Tibial nerve (tissue), 4 donors: ENCODE measurements around the gene EAF2. TPM values are rescaled to one million over a fixed set of nuclear protein-coding genes. Genes with fewer than 3 reads are reported as not detected.

ENCODE experiments used
- DNase-seq, 2 donors: peaks; one replicate each; pipeline ENCODE4 v3.0.0-alpha.2; 2019; ENCODE audit warnings: low spot score in 2 of 2
- H3K27ac ChIP-seq, 4 donors: fragments of 200-600 bp; sonication (generic) in 3 of 4; one replicate each; pipeline ENCODE4 v1.5.1; 2017 to 2019; ENCODE audit warnings: mild to moderate bottlenecking in 1 of 4
- H3K27me3 ChIP-seq, 2 donors: fragments of 200-600 bp; sonication (generic) in 1 of 2; one replicate each; pipeline versions ENCODE4 v1.5.1 to v1.6.0; 2017 to 2019
- H3K36me3 ChIP-seq, 3 donors: fragments of 200-600 bp; sonication (generic); one replicate each; pipeline ENCODE4 v1.5.1; 2018 to 2019
- H3K4me1 ChIP-seq, 4 donors: fragments of 200-600 bp; sonication (generic) in 3 of 4; one replicate each; pipeline ENCODE4 v1.5.1; 2017 to 2019
- H3K4me3 ChIP-seq, 4 donors: fragments of 200-600 bp; sonication (generic) in 3 of 4; one replicate each; pipeline ENCODE4 v1.5.1; 2017 to 2019; ENCODE audit warnings: mild to moderate bottlenecking in 1 of 4, moderate library complexity in 1 of 4
- H3K9me3 ChIP-seq, 4 donors: fragments of 200-600 bp; sonication (generic) in 3 of 4; one replicate each; pipeline ENCODE4 v1.5.1; 2017 to 2019
- EP300 ChIP-seq, 2 donors: sonication (generic); formaldehyde crosslinking; IDR thresholded peaks; one replicate each; pipeline ENCODE4 v1.6.1; 2017; ENCODE audit warnings: antibody characterized with exemption in 2 of 2, mild to moderate bottlenecking in 1 of 2
- POLR2A ChIP-seq, 2 donors: fragments of 450-650 bp; IDR thresholded peaks; one replicate each; pipeline ENCODE4 v1.6.1; 2017; ENCODE audit warnings: antibody characterized with exemption in 2 of 2, mild to moderate bottlenecking in 2 of 2, moderate library complexity in 2 of 2
- WGBS, 2 donors: methylation state at CpG; one replicate each; pipeline ENCODE4 v1.1.5; 2018; 5-methylcytosine and 5-hydroxymethylcytosine counted together
- total RNA-seq, 4 donors: library from RNA; depleted of rRNA; stranded (reverse); fragments of >200 nt; gene quantifications; one replicate each; pipeline ENCODE4 v1.1.0, GENCODE V29; 2016
- TF ChIP-seq, protein P1 (sequence below), 5 experiments: fragments of 200-600 bp in 3 of 5; fragments of 450-650 bp in 2 of 5; sonication (generic) in 3 of 5; IDR thresholded peaks; one replicate each; pipeline ENCODE4 v1.5.1; 2016 to 2019; ENCODE audit warnings: antibody characterized with exemption in 5 of 5, mild to moderate bottlenecking in 3 of 5, moderate library complexity in 2 of 5

EAF2 gene
- 1 to 10 TPM in 3 of 4 donors, under 1 TPM in 1; 0.98 to 9.4 (median 7.1) TPM for total RNA-seq

DNA sequence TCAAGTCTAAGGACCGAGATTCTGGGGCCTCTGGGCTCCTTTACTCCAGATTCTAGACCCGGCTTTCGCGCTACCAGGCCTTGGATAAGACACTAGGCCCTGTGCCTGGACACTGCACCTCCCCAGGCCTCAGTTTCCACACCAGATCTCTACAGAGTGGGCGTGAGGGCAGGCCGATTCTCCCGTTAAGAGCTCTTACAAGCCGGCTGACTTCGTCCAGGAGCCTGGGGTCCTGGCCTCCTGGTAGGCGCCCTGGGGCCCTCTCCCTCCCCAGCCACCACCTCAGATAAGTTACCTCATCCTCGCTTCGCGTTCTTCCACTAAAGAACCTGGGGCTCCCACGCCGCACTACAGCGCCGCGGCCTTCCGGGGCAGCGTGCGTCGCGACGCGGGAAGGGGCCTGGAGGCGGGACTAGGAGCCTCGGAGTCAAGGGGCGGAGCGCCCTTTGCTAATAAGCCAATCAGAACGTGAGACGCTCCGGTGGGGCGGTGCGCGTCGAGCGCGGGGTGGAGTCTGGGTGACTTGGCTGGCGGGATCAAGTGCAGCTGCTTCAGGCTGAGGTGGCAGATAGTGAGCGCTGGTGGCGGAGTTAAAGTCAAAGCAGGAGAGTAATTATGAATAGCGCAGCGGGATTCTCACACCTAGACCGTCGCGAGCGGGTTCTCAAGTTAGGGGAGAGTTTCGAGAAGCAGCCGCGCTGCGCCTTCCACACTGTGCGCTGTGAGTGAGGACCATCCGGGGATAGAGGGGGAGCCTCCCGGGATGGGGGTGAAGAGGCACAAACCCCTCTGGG lies at the start of gene EAF2, which contains the start of gene IQCB1:
TSS of gene EAF2 (plus strand) at position 539 of the 794 bp plus-strand sequence. CDS start at position 616, 77 bp downstream.
TSS of gene IQCB1 (minus strand) at position 390 of the 794 bp plus-strand sequence. CDS start 6,100 bp downstream, outside the sequence.
- peak; percentile 39 to 91 for TF ChIP-seq POLR2A (IDR thresholded peaks at IDR 0.05)
- TF ChIP-seq EP300 (IDR thresholded peaks at IDR 0.05), result peak in 1 of 2 donors; percentile 88
- TF ChIP-seq, protein P1, sequence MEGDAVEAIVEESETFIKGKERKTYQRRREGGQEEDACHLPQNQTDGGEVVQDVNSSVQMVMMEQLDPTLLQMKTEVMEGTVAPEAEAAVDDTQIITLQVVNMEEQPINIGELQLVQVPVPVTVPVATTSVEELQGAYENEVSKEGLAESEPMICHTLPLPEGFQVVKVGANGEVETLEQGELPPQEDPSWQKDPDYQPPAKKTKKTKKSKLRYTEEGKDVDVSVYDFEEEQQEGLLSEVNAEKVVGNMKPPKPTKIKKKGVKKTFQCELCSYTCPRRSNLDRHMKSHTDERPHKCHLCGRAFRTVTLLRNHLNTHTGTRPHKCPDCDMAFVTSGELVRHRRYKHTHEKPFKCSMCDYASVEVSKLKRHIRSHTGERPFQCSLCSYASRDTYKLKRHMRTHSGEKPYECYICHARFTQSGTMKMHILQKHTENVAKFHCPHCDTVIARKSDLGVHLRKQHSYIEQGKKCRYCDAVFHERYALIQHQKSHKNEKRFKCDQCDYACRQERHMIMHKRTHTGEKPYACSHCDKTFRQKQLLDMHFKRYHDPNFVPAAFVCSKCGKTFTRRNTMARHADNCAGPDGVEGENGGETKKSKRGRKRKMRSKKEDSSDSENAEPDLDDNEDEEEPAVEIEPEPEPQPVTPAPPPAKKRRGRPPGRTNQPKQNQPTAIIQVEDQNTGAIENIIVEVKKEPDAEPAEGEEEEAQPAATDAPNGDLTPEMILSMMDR (IDR thresholded peaks at IDR 0.05), result peak in 1 of 5 experiments; percentile 25
- 0% methylated on average over 44 to 48 of the region's 54 CpGs for WGBS, 2 donors
- peaks cover 0 to 17% (median 0%) of the 10 kb centered on the region in 3 donors for H3K36me3 ChIP-seq

DNA sequence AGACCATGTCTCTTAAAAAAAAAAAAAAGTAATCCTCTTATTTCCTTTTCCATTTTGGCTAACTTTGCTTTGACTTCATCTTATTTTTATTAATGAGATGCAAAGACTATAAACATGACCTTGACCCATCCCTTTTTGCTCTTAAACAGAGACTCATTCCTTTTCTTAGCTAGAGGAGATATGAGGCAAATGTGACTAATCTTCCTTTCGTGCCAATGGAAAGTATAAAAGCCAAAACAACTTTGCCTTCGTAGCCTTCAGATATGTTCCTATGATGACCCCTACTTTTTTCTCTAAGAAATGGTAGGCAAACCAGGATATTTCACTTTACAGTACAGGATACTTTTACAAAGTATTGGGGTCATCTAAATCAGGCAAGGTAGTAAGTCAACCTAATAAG lies 48.5 kb upstream of the EAF2 start:
- no peak overlapping the region for H3K4me3 ChIP-seq
- H3K27ac ChIP-seq, result no peak overlapping the region
- H3K36me3 ChIP-seq, result peaks cover 0 to 72% (median 3%) of the 10 kb centered on the region in 3 donors

More for the DNA sequence above, at the start of gene EAF2, which contains the start of gene IQCB1:
- Histone ChIP-seq H3K4me1 (peaks cover 0 to 24% (median 14%) of the 10 kb centered on the region in 4 donors), H3K27ac (peak within 1 kb of the TSS; percentile 35 to 88 (median 84)), H3K4me3 (peak within 1 kb of the TSS; percentile 54 to 77 (median 66)), H3K9me3 (no peaks in the 10 kb centered on the region), H3K27me3 (no peaks in the 10 kb centered on the region)
- DNase-seq, result peak; percentile 88 to 92

DNA sequence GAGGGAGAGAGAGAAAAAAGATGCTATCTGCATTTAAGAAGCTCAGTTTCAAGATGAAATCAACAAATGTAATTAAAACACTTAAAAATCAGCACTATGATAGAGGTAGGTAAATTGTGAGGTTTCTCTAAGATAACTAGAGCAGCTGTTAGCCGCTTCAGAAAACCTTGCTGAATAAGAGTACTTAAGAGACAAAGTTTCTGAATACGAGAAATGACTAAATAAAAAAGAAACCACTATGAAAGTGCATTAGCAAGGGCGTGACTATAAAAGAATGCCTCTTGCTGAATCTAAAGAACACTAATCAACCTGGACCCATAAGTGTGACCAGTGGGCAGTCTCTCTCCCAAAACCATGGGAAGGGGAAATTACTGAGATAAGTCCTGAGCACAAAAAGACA lies 41.9 kb upstream of the EAF2 start:
- DNase-seq, result no peak
- no peak for TF ChIP-seq EP300 (IDR thresholded peaks at IDR 0.05)
- H3K4me3 ChIP-seq, result no peak overlapping the region
- peaks cover 0 to 39% (median 0%) of the 10 kb centered on the region in 3 donors for H3K36me3 ChIP-seq
- 94 to 98% methylated on average over 3 of the region's 3 CpGs for WGBS, 2 donors
- H3K4me1 ChIP-seq, result no peaks in the 10 kb centered on the region
- H3K27me3 ChIP-seq, result no peaks in the 10 kb centered on the region
- no peak overlapping the region for H3K27ac ChIP-seq
- no peaks in the 10 kb centered on the region for H3K9me3 ChIP-seq

More for the DNA sequence above, 48.5 kb upstream of the EAF2 start:
- Histone ChIP-seq H3K9me3 (no peaks in the 10 kb centered on the region), H3K27me3 (no peaks in the 10 kb centered on the region), H3K4me1 (no peaks in the 10 kb centered on the region)
- TF ChIP-seq, protein P1 (IDR thresholded peaks at IDR 0.05), result no peak
- no peak for TF ChIP-seq EP300 (IDR thresholded peaks at IDR 0.05)
- no peak for TF ChIP-seq POLR2A (IDR thresholded peaks at IDR 0.05)
- DNase-seq, result no peak
- 78 to 80% methylated on average over 2 of the region's 2 CpGs for WGBS, 2 donors

DNA sequence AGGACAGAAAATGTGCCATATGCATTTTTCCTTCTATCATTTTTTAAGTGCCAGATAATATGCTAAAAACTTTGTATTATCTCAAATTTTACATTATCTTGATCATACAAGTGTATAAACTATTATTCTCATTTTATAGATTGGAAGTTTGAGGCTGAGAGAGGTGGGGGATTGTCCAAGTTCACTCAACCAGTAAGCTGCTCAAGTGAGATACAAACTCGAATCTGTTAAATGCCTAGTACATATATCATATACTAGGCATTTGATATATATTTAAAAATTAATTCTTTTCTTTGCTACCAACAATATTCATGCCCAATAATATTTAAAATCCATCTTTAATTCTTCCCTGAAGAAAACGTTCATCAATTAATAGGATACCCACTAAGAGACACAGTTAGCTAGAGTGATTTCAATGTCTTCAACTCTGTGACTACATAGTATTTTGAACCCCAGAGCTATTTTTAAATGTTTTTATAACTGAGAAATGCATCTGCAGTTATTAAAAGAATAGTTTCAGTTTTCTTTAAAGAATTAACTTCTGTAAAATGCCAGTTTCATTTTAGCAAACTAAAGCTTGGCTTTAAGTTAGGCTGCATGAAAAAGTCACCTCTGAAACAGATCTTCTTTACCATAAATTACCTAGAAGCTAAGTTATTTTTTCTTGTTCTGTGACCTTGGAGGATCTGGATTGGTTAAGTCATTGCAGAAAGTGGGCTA lies 40.6 kb upstream of the EAF2 start:
- no peak overlapping the region for H3K4me3 ChIP-seq
- no peak for DNase-seq
- no peaks in the 10 kb centered on the region for H3K9me3 ChIP-seq
- no peaks in the 10 kb centered on the region for H3K4me1 ChIP-seq
- H3K27me3 ChIP-seq, result no peaks in the 10 kb centered on the region
- TF ChIP-seq, protein P1 (IDR thresholded peaks at IDR 0.05), result no peak
- no peak for TF ChIP-seq EP300 (IDR thresholded peaks at IDR 0.05)
- TF ChIP-seq POLR2A (IDR thresholded peaks at IDR 0.05), result no peak
- no peak overlapping the region for H3K27ac ChIP-seq
- H3K36me3 ChIP-seq, result peaks cover 0 to 31% (median 0%) of the 10 kb centered on the region in 3 donors
- 87 to 91% methylated on average over 2 of the region's 2 CpGs for WGBS, 2 donors

DNA sequence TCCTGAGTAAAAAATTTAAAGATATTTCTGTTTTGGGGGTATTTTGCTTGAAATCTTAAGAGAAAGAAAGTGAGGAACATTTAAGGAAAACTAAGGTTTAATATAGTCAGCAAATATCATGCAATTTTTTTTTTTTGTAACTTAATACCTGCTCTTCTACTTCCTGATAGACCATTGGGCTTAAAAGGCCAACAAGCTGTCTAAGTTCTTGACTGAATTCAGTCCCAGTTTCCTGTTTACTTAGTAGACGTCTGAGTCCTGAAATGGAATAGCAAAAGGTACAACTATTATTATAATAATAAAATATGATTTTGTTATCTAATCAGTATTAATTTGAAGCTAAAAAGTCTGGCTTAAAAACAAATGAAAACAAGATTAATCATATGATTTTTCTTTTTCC lies 38.0 kb upstream of the EAF2 start:
- Histone ChIP-seq H3K4me1 (no peaks in the 10 kb centered on the region), H3K27me3 (no peaks in the 10 kb centered on the region), H3K27ac (no peak overlapping the region), H3K4me3 (no peak overlapping the region), H3K9me3 (no peaks in the 10 kb centered on the region), H3K36me3 (peaks cover 0 to 15% (median 0%) of the 10 kb centered on the region in 3 donors)
- no peak for DNase-seq
- WGBS, 2 donors, result 46 to 57% methylated on average over 1 of the region's 1 CpG
- TF ChIP-seq, protein P1 (IDR thresholded peaks at IDR 0.05), result no peak
- TF ChIP-seq POLR2A (IDR thresholded peaks at IDR 0.05) (no peak), EP300 (IDR thresholded peaks at IDR 0.05) (no peak)
